ENCODE data around the gene ATP8B2. TPM values are rescaled to one million over a fixed set of nuclear protein-coding genes. Genes with fewer than 3 reads are reported as not detected.

The ATP8B2 gene
- total RNA-seq, 1 experiment from 2014 or later = 22.1 TPM

GRCh38 chr1:154352581-154353459 lies 27.5 kb downstream of the ATP8B2 start:
- ChIA-PET CTCF (interaction anchor here (0.8 to 1.5 kb wide), 2 partner anchors 9 to 18 kb away, joined by 3 to 4 read pairs; no protein-coding TSS in a partner anchor), RAD21 (ENCODE audit: low non-redundant PET in 1 of 2, low total read pairs in 2 of 2, uncharacterized antibody in 2 of 2, unreplicated experiment in 2 of 2) (interaction anchor here in 1 of 2 experiments (1.0 to 1.2 kb wide), 2 partner anchors 18 to 194 kb away, joined by 3 read pairs; no protein-coding TSS in a partner anchor), POLR2A (interaction anchor here (0.7 kb wide), 1 partner anchor 126 kb away, joined by 3 read pairs; no protein-coding TSS in a partner anchor)
- peak overlapping the region; percentile 72 for H3K27ac ChIP-seq (ENCODE audit: low read depth, low read length)
- H3K36me3 ChIP-seq (ENCODE audit: control insufficient read depth in 1 of 2, insufficient read depth in 2 of 2, low read length in 2 of 2) = 0 out of 4 replicates have a peak, but pooled peaks cover 0 to 4% of the 10 kb centered on the region in 2 experiments
- peak overlapping the region; percentile 83 for H2AFZ ChIP-seq (ENCODE audit: low read depth, low read length, poor library complexity, severe bottlenecking)
- BruUV-seq (replicated peaks) = no TSS peak
- H3K9me3 ChIP-seq (ENCODE audit: control insufficient read depth in 1 of 2, insufficient read depth in 1 of 2, low read depth in 1 of 2, low read length in 2 of 2) = no peaks in the 10 kb centered on the region
- no peaks in the 10 kb centered on the region for H3K79me2 ChIP-seq (ENCODE audit: insufficient read depth, low read length)
- H3K9ac ChIP-seq (ENCODE audit: low read length) = peak overlapping the region; percentile 55
- TF ChIP-seq, protein P1, sequence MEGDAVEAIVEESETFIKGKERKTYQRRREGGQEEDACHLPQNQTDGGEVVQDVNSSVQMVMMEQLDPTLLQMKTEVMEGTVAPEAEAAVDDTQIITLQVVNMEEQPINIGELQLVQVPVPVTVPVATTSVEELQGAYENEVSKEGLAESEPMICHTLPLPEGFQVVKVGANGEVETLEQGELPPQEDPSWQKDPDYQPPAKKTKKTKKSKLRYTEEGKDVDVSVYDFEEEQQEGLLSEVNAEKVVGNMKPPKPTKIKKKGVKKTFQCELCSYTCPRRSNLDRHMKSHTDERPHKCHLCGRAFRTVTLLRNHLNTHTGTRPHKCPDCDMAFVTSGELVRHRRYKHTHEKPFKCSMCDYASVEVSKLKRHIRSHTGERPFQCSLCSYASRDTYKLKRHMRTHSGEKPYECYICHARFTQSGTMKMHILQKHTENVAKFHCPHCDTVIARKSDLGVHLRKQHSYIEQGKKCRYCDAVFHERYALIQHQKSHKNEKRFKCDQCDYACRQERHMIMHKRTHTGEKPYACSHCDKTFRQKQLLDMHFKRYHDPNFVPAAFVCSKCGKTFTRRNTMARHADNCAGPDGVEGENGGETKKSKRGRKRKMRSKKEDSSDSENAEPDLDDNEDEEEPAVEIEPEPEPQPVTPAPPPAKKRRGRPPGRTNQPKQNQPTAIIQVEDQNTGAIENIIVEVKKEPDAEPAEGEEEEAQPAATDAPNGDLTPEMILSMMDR (IDR thresholded peaks at IDR 0.05 in 2 of 3, conservative IDR thresholded peaks at IDR 0.05 in 1 of 3; ENCODE audit: borderline replicate concordance in 1 of 3, insufficient read depth in 1 of 3, low read depth in 2 of 3, low read length in 2 of 3) = no peak
- TF ChIP-seq MAX (IDR thresholded peaks at IDR 0.05) = no peak
- TF ChIP-seq POLR2A (IDR thresholded peaks at IDR 0.05; ENCODE audit: borderline replicate concordance, extremely low read depth, insufficient read depth, insufficient read length) = no peak
- TF ChIP-seq JUND (IDR thresholded peaks at IDR 0.05) = no peak
- H4K20me1 ChIP-seq (ENCODE audit: insufficient read depth) = no peaks in the 10 kb centered on the region
- peaks cover 21 to 25% of the 10 kb centered on the region in 2 experiments for H3K4me1 ChIP-seq (ENCODE audit: control insufficient read depth in 1 of 2, insufficient read depth in 2 of 2, low read length in 2 of 2)
- peak; percentile 76 for ATAC-seq
- no peaks in the 10 kb centered on the region for H3K9me2 ChIP-seq (ENCODE audit: insufficient read depth)
- no peaks in the 10 kb centered on the region for H3K27me3 ChIP-seq (ENCODE audit: insufficient read depth, low read length)
- H3K4me2 ChIP-seq (ENCODE audit: low read length) = peak overlapping the region; percentile 88
- intact Hi-C loops (cut with micrococcal nuclease) = loop anchor here (5.0 to 10.0 kb wide), 2 partner anchors 79 to 192 kb away; no protein-coding TSS in a partner anchor
- DNase-seq (ENCODE audit: low read depth, low spot score) = no peak
- H3K4me3 ChIP-seq (replicated peaks in 1 of 2; ENCODE audit: low read depth in 1 of 2, low read length in 2 of 2) = peak overlapping the region; percentile 45 to 57
